ENCODE data around the gene CMC2.

CMC2 gene

DNA sequence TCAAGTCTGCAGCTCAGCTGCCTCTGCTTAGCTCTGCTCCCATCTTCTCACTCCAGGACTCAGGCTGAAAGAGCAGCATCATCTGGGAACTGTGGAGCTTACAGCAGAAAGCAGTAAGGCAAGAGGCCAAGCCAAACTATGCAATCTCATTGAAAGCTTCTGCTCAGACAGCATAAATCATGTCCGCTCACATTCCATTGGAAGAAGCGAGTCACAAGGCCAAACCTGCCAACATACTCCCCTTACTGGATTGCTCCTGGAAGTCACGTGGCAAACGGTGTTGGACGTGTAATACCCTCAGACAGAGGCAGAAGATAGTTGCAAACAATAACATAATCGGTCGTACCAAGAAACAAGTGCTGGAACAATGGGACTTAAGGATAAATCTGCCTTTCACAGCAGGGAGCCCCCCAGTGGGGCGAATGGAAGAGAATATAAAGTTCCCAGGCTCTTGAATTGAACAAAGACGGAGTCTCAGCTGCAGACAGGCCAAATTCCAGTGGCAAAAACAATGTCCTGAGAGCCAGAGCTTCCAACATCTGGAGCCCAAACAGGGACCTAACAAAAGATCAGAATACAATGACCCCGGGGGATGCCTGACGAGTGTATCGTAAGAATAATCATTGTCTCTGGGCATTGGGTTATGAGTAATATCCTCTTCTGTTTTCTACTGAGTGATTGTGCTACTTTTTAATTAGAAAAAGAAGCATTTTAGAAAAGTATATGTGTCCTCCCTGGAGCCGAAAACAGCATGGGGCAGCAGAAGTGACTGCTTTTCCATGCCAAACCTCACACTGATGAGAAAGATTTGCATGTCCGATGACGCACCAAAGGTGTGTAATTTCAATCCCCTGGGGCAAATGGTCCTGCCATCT is 68.4 kb downstream of the CMC2 start:
- Histone ChIP-seq H3K27me3 (replicated peaks; ENCODE audit: insufficient read depth, low read length) (no peaks in the 10 kb centered on the region), H3K4me3 (ENCODE audit: low read length) (no peak overlapping the region), H4K20me1 (ENCODE audit: insufficient read depth, low read length) (no peaks in the 10 kb centered on the region), H3K27ac (ENCODE audit: low read length) (no peak overlapping the region), H3K9ac (ENCODE audit: low read length) (no peak overlapping the region), H3F3A (ENCODE audit: insufficient read depth, low read length) (no peaks in the 10 kb centered on the region), H3K79me2 (ENCODE audit: low read length) (no peaks in the 10 kb centered on the region), H3K9me3 (replicated peaks; ENCODE audit: insufficient read depth, low read length) (no peaks in the 10 kb centered on the region), H3K4me1 (ENCODE audit: low read length) (no peaks in the 10 kb centered on the region), H3K36me3 (replicated peaks; ENCODE audit: insufficient read depth, low read length) (no peaks in the 10 kb centered on the region), H3K4me2 (ENCODE audit: low read depth, low read length) (no peak overlapping the region), H2AFZ (ENCODE audit: low read length) (no peak overlapping the region), H3K9me2 (replicated peaks; ENCODE audit: insufficient read depth, low read length) (no peaks in the 10 kb centered on the region)
- no peak for DNase-seq
- TF ChIP-seq, protein P1, sequence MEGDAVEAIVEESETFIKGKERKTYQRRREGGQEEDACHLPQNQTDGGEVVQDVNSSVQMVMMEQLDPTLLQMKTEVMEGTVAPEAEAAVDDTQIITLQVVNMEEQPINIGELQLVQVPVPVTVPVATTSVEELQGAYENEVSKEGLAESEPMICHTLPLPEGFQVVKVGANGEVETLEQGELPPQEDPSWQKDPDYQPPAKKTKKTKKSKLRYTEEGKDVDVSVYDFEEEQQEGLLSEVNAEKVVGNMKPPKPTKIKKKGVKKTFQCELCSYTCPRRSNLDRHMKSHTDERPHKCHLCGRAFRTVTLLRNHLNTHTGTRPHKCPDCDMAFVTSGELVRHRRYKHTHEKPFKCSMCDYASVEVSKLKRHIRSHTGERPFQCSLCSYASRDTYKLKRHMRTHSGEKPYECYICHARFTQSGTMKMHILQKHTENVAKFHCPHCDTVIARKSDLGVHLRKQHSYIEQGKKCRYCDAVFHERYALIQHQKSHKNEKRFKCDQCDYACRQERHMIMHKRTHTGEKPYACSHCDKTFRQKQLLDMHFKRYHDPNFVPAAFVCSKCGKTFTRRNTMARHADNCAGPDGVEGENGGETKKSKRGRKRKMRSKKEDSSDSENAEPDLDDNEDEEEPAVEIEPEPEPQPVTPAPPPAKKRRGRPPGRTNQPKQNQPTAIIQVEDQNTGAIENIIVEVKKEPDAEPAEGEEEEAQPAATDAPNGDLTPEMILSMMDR (IDR thresholded peaks at IDR 0.05; ENCODE audit: low read length): no peak
- TF ChIP-seq EZH2 (optimal IDR thresholded peaks at IDR 0.05; ENCODE audit: low read depth, low read length): no peak
- no peak for TF ChIP-seq EZH2phosphoT487 (IDR thresholded peaks at IDR 0.05; ENCODE audit: low read length)

DNA sequence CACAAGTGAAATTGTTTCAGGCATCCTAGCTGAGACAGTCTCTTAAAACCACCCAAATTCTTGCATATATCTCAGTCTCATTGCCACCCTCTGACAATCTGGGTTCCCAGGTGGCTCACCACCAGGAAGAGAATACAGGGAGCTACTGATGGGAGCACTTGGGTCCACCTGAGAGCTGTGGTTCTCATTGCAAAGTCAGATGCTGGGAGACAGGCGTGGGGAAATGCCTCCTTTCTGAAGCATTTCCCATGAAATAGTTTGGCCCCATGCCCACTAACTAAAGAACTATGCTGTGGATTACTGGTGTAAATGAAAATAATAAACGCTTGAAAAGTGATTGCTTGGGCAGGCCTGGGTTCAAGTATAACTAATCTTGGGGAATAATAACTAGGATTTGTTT is 70.3 kb downstream of the CMC2 start:
- Histone ChIP-seq H3K9ac (ENCODE audit: low read length) (no peak overlapping the region), H3K27ac (ENCODE audit: low read length) (no peak overlapping the region)

DNA sequence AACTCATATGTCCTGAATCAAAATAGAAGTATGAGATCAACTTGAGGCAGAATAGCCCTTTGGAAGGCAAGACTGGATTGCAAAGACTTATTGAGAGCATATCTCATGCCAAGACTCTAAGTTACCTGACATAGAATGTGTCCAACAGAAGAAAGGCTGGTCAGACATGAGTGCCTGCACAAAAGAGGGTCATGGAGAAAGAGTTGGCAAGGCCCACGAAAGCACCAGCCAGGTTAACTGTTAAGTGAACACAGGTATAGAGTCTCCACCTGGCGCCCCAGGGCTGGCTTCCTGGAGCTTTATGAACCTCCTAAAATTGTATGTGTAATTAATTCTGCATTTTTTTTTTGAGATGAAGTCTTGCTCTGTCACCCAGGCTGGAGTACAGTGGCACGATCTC is 71.0 kb downstream of the CMC2 start:
- no peak overlapping the region for H3K9ac ChIP-seq (ENCODE audit: low read length)
- H3K4me1 ChIP-seq (ENCODE audit: low read length): no peaks in the 10 kb centered on the region
- H3K9me3 ChIP-seq (replicated peaks; ENCODE audit: insufficient read depth, low read length): no peaks in the 10 kb centered on the region
- H3K4me3 ChIP-seq (ENCODE audit: low read length): no peak overlapping the region
- no peak overlapping the region for H3K4me2 ChIP-seq (ENCODE audit: low read depth, low read length)
- no peaks in the 10 kb centered on the region for H3K36me3 ChIP-seq (replicated peaks; ENCODE audit: insufficient read depth, low read length)
- H2AFZ ChIP-seq (ENCODE audit: low read length): no peak overlapping the region
- H3F3A ChIP-seq (ENCODE audit: insufficient read depth, low read length): no peaks in the 10 kb centered on the region
- no peaks in the 10 kb centered on the region for H3K79me2 ChIP-seq (ENCODE audit: low read length)
- no peaks in the 10 kb centered on the region for H3K9me2 ChIP-seq (replicated peaks; ENCODE audit: insufficient read depth, low read length)
- no peak overlapping the region for H3K27ac ChIP-seq (ENCODE audit: low read length)
- DNase-seq: no peak
- H3K27me3 ChIP-seq (replicated peaks; ENCODE audit: insufficient read depth, low read length): no peaks in the 10 kb centered on the region
- TF ChIP-seq, protein P1 (IDR thresholded peaks at IDR 0.05; ENCODE audit: low read length): no peak
- TF ChIP-seq EZH2phosphoT487 (IDR thresholded peaks at IDR 0.05; ENCODE audit: low read length): no peak
- no peak for TF ChIP-seq EZH2 (optimal IDR thresholded peaks at IDR 0.05; ENCODE audit: low read depth, low read length)
- no peaks in the 10 kb centered on the region for H4K20me1 ChIP-seq (ENCODE audit: insufficient read depth, low read length)

More for the DNA sequence above, 70.3 kb downstream of the CMC2 start:
- TF ChIP-seq EZH2phosphoT487 (IDR thresholded peaks at IDR 0.05; ENCODE audit: low read length): no peak
- TF ChIP-seq, protein P1 (IDR thresholded peaks at IDR 0.05; ENCODE audit: low read length): no peak
- TF ChIP-seq EZH2 (optimal IDR thresholded peaks at IDR 0.05; ENCODE audit: low read depth, low read length): no peak
- Histone ChIP-seq H4K20me1 (ENCODE audit: insufficient read depth, low read length) (no peaks in the 10 kb centered on the region), H3K79me2 (ENCODE audit: low read length) (no peaks in the 10 kb centered on the region), H3K9me3 (replicated peaks; ENCODE audit: insufficient read depth, low read length) (no peaks in the 10 kb centered on the region), H3K4me2 (ENCODE audit: low read depth, low read length) (no peak overlapping the region), H3K4me3 (ENCODE audit: low read length) (no peak overlapping the region), H2AFZ (ENCODE audit: low read length) (no peak overlapping the region), H3F3A (ENCODE audit: insufficient read depth, low read length) (no peaks in the 10 kb centered on the region), H3K4me1 (ENCODE audit: low read length) (no peaks in the 10 kb centered on the region), H3K36me3 (replicated peaks; ENCODE audit: insufficient read depth, low read length) (no peaks in the 10 kb centered on the region), H3K27me3 (replicated peaks; ENCODE audit: insufficient read depth, low read length) (no peaks in the 10 kb centered on the region), H3K9me2 (replicated peaks; ENCODE audit: insufficient read depth, low read length) (no peaks in the 10 kb centered on the region)
- no peak for DNase-seq
